H7 (cell line): ENCODE results near the gene B3GALT6. TPM values are rescaled to one million over a fixed set of nuclear protein-coding genes. Genes with fewer than 3 reads are reported as not detected.
A peak's percentile ranks its signal among the peaks of the same experiment; 100 is the strongest.

Source experiments
- DNase-seq: peaks from one replicate; pipeline ENCODE4 v3.0.0; 2012
- H3K27me3 ChIP-seq: 2 replicates; pipeline ENCODE4 v1.6.0; 2011; ENCODE audit warnings: mild to moderate bottlenecking, low read length; ENCODE audit not compliant: control insufficient read depth, insufficient read depth
- H3K36me3 ChIP-seq: replicated peaks from 2 replicates; pipeline ENCODE4 v1.5.1; 2011; ENCODE audit warnings: low read length; ENCODE audit not compliant: control insufficient read depth, insufficient read depth
- H3K4me3 ChIP-seq: 2 replicates; pipeline ENCODE4 v1.5.1; 2011; ENCODE audit warnings: low read depth, mild to moderate bottlenecking, control low read depth, low read length, moderate library complexity; ENCODE audit not compliant: insufficient read depth
- total RNA-seq: library from RNA; depleted of rRNA; stranded (reverse); fragments of >200 nt; shearing (Covaris generic); gene quantifications from 2 replicates; pipeline ENCODE4 v1.2.3, GENCODE V29; 2014

Gene B3GALT6
- total RNA-seq, 1 experiment from 2014 or later, result 47.2 TPM

DNA sequence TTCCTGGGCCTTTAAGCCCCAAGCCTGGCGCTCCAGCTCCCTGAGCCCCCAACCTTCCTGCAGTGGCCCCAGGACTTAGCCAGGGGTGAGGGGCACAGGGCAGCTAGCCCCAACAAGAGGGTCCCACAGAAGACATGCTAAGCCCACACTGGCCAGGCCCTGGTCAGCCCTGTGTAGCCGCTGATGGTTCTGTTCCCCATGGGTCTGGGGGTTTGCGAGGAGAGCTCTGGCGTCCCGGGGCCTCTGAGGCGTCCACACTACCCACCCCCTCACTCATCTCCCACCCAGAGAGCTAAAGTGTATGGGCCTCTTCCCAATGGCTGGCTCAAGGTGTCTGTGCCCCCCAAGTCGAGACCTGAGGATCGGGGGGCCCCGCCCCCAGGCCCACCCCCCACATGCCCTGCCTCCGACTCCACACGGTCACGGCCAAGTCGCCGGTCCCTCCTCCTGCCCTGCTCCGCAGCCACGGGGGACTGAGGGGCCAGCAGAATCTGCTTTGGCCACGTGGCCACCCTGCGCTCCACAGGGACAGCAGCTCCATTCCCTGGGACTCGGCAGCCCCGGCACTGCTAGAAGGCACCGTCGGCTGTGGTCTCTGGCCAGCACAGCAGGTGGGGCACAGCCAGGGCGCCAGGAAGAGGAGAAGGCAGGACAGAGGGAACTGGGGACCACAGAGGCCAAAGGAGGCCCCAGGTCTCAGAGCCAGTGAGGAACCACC lies 33.5 kb upstream of the B3GALT6 start:
- no peaks in the 10 kb centered on the region for H3K36me3 ChIP-seq
- H3K4me3 ChIP-seq, result no peak overlapping the region
- peaks cover 2% of the 10 kb centered on the region; the same call in 1 of the 2 replicates for H3K27me3 ChIP-seq
- DNase-seq, result peak; percentile 62

DNA sequence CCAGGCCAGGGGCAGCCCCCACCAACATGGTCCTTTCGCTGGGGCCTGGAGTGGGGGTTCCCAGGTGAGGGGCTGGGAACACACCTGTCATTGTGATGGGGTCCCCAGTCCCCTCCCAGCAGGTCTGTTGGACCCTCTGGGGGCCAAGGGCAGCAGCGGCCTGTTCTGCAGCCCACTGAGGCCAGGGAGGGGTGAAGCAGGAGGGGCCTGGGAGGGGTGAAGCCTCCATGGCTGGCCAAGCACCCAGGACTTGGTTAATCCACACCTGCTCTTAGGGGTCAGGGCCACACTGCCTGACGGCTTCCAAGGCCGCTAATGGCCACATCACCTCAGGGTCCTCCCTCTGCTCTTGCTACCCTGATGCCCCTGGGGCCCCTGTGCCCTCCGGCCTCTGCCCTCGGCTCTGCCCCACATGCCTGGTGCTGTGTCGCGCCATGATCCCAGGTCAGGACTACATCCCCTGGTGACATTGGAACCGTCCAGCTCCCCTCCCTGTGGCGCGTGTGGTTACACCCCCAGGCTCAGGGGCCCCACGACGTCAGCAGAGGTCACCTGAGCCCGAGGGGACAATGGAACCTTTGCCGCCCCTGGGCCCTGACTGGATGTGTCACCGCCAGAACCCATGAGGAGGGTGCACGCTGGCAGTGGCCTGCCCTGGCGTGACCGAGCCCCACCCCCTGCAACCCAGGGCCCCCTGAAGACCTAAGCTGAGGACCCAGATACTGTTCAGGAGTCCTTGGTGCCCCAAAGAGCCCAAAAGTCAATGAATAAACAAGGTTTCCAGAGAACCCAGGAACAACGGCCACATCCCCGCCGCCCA lies 32.7 kb upstream of the B3GALT6 start:
- H3K27me3 ChIP-seq, result peaks cover 2% of the 10 kb centered on the region; the same call in 1 of the 2 replicates
- H3K4me3 ChIP-seq, result no peak overlapping the region
- H3K36me3 ChIP-seq, result no peaks in the 10 kb centered on the region
- peak; percentile 71 for DNase-seq

DNA sequence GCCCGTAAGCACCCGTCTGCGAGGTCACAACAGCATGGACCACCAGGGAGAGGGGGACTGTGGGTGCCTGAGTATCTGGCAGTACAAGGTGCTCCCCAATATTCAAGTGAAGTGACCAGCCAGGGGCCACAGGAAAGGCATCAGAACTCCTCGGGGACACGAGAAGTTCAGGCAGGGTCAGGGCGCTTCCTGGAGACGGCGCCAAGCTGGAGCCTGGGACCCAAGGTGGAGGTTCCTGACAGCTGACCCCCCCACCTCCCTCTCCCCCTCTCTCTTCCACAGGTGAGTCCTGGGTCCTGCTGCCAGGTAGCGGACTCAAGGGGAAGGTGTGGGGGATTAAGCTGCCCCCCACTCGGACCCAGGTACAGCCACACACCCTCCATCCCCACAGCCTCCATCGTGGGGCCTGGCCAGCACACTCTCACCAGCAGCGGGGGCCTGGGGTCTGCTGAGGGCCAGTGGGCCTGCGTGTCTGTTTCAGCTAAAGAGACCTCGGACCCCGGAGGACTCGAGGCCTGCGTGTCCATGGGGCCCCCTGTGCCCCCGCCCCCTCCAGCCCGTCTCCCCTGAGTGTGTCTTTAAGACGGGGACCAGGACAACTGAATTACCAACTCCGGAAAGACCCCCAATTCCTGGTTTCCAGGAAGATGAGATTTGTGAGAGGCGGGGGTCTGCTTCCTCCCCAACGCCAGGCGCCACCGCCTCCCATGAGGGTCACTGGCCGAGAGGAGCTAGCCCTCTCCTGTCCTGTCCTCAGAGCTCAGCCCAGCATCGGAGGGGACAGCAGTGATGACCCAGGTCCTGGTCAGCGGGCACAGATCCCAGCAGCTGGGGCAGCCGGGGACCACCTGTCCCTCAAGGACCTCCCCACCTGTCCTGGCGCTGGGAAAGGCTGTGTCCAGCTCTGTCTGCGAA lies 31.8 kb upstream of the B3GALT6 start:
- DNase-seq, result peak; percentile 84
- H3K27me3 ChIP-seq, result peaks cover 2% of the 10 kb centered on the region
- no peaks in the 10 kb centered on the region for H3K36me3 ChIP-seq
- H3K4me3 ChIP-seq, result no peak overlapping the region; the same call in 1 of the 2 replicates

DNA sequence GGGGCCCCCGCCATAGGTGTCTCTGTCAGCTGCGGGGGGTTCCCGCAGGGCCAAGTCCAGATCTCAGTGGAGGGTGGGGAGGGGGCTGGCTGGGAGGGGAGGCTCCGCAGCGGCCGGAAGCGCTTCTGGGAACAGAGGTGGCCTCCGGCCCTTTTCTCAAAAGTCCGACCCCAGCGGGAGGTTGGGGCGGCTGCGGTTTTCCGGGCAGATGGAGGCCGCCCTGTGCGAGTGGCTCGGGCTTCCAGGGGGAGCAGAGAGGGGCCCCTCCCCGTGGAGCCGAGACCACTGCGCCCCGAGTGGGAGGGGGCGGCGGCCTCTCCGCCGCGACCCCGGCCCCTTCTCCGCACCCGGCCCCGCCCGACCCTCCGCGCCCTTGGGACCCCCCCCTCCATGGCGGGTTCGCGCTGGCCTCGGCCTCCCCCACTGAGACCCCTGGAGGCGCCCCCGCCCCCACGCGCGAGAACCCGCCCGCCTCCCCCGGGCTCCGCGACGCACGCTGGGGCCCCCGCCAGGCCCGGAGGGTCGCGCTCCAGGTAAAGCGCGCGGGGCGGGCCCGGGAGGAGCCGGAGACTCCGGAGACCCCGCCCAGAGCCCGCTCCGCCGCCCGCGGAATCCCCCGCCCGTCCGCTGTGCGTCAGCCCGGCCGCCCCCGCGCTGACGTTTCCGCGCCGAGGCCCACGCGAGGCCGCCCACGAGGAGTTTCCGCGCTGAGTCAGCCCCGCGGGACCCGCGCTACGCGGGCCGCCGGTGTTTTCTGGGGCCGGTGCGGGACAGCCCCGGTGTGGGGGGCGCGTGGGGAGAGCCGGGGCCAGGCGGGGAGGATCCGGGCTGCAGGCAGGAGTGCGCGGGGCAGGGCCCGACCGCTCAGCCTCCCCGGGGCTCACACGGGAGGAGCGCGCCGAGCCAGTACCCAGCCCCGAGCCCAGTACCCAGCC lies 30.9 kb upstream of the B3GALT6 start:
- peak overlapping the region; percentile 56 for H3K4me3 ChIP-seq
- H3K27me3 ChIP-seq, result peaks cover 2% of the 10 kb centered on the region
- DNase-seq, result peak; percentile 97
- no peaks in the 10 kb centered on the region for H3K36me3 ChIP-seq

DNA sequence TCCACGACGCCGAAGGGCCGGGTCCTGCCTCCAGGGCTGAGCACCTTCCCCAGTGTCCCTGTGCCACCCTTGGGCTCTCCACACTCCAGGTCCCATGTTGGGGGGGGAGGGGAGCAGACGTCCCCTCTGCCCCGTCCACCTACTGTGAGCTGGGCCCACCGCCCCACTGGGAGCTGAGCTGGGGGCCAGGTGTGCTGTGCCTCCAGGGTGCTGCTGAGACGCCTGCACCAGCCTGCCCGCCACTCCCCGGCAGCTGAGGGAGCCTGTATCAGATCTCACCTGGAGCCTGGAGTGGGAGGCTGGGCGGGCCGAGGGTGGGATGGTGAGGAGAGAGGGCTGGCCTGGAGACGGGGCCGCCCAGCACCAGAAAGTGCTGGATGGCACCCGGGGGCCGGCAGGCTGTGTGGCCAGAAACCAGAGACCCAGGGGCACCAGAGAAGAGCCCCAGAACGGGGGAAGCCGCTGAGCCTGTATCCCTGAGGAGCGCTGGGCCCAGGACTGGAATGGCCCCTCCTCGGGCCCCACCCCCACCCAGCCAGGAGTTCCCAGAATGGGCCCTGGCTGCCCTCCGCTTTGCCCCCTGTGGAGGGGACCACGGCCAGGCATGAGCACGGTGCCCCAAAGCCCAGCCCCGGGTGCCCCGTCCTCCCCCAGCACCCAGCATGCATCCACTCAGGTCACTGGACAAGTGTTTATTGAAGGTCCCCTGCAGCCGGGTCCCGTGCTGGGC lies 29.0 kb upstream of the B3GALT6 start:
- peak; percentile 82 for DNase-seq
- Histone ChIP-seq H3K27me3 (peaks cover 5% of the 10 kb centered on the region), H3K4me3 (no peak overlapping the region), H3K36me3 (no peaks in the 10 kb centered on the region)

DNA sequence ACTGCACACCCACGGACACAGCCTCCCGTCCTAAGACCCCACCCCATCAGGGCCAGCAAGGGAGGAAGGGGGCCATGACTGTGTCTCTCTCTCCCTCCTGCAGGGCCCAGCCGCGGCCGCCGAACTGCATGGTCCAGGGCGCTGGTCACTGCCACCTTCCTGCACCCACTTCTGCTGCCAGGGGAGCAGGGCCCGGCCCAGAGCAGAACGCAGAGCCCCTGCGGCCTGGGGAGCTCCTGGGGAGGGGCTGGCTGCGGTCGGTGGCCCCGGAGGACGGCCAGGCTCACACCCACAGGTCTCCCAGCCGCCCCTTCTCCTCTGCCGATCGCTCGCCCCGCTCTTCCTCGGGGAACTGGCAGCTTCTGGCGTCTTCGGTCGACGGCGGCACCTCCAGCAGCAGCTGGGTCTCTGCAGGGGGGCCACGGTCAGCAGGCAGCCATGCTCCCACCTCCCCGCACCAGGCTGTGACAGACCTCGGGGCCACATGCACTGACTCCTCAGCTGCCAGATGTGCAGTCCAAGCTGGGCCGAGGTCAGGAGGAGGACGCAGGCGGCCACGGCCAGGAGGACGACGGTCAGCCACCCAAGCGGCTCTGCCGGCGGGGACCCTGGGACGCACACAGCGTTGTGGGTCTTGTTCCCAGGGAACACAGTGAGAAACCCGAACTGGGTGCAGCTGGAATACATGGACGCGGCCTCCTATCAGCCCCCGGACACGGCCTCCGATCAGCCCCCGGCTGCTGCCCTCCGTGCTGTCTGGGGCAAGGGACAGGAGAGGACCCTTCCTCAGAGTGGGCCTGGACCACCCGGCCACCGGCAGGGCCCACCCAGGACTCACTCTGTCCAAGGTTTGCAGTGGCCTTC lies 28.2 kb upstream of the B3GALT6 start:
- Histone ChIP-seq H3K4me3 (no peak overlapping the region), H3K36me3 (no peaks in the 10 kb centered on the region), H3K27me3 (peaks cover 5% of the 10 kb centered on the region)
- peak; percentile 74 for DNase-seq

DNA sequence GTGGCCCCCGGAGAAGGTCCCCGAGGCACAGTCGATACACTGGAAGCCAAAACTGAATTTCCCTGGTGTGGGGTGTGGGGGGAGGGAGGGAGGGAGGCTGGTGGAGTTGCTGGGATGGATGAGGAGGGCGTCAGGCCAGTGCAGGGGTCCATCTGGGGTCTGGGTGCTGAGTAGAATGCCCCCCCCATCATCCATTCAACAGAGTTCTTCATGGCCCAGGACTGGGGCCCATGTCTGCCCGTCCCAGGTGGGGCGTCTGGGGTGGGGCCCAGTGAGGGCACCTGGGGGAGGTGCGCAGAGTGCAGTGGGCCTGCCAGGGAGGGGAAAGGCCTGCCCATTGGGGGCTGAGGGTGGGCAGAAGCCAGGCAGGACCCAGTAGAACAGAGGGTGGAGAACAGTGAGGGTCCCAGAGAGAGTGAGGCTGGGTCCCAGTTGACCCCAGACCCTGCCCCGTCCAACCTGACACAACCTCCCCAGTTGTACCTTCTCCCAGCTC lies 27.6 kb upstream of the B3GALT6 start:
- DNase-seq, result peak; percentile 57
- no peak overlapping the region for H3K4me3 ChIP-seq
- peaks cover 5% of the 10 kb centered on the region for H3K27me3 ChIP-seq
- no peaks in the 10 kb centered on the region for H3K36me3 ChIP-seq

DNA sequence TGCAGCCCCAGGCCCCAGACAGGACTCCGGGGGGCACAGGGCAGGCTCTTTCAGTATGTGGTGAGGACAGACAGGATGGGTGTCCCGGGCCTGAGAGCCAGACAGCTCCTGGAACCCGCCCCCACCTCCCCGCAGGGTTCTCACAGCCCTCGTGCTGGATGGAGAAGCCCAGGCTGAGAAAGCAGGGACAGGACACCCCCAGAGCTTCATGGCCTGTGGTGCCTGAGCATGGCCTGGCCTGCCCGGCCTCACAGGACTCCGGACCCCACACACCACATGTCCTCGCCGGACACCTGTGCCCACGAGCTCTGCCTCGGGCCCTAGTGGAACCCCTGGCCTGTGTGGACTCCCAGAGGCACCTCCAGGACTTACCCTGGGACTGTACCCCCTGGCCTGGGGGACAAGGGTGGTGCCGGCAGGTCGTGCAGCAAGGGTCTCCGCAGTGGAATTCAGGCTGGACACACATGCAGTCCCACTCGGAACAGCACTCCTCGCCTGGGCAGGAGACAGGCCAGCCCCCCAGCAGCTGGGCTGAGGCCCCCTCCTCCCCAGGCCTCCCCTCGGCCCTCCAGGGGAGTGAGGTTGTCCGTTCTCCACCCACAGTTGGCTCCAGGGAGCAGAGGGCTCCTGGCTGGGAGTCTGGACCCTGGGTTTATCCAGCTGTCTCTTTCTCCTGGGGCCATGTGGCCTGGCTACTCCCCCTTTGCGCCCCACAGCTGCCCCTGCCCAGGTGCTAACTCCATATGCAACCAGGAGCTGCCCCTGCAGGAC lies 26.9 kb upstream of the B3GALT6 start:
- peak; percentile 69 for DNase-seq
- H3K27me3 ChIP-seq, result peaks cover 5% of the 10 kb centered on the region
- H3K36me3 ChIP-seq, result no peaks in the 10 kb centered on the region
- no peak overlapping the region for H3K4me3 ChIP-seq

DNA sequence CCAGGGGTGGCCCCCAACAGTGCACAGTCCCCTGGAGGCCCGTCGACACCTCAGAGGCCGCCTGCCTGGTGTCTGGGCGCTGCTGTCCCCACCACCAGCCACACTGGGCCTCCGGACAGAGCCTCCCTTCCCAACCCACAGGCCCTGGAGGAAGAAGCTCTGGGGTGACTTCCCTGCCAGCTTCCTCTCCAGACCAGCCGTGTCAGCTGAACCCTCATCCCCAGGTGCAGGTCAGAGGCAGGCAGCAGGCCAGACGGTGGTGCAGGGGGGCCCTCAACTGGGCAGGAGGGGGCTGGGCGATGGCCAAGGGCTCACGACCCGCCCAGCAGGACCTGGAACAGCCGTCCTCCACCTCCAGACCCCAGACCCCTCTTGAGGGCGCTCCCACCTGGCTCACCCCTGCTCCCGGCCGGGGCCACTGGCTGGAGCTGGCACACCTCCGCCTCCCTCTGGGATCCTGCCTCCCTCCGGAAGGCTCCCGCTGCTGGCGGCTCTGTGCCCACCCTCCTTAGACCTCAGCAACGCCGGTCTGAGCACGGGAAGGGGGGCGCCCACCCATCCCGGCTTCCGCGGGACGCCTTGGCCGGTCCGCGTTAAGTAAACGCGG lies 26.2 kb upstream of the B3GALT6 start:
- Histone ChIP-seq H3K4me3 (no peak overlapping the region; the same call in 1 of the 2 replicates), H3K36me3 (no peaks in the 10 kb centered on the region), H3K27me3 (peaks cover 5% of the 10 kb centered on the region)
- DNase-seq, result peak; percentile 86

DNA sequence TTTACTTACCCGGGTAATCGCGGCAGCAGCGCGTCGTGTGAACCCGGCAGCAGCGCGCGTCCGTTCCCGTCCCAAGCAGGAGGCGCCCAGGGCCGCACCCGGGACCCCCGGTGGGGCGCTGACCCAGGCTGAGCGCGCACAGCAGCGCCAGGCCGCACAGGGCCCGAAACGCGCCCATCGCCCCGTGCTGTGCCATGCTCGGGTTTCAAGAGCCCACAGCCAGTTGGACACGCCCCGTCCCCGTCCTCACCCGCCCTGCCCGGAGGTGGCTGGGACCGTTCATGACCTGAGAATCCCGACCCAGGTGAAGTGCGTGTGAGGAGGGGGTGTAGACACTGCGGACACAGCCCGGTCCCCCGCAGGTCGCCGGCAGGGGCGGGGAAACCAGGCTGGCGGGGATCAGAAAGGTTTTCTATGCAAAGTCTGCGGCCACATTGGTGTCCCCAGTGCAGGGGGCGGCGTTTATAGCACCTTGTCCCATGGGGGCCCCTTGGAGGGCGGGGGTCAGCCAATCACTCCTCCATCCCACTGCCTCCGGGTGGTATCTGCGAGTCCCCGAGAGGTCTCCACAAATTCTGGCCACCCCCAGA lies 25.6 kb upstream of the B3GALT6 start, which contains the start of gene TNFRSF18:
Gene TNFRSF18, minus strand, starts transcription at position 217 of the 590 bp plus-strand sequence. Its CDS starts 21 bp downstream, at position 196.
- Histone ChIP-seq H3K36me3 (no peaks in the 10 kb centered on the region), H3K27me3 (peaks cover 5% of the 10 kb centered on the region), H3K4me3 (peak within 1 kb of the TSS; percentile 3; the same call in 1 of the 2 replicates)
- DNase-seq, result peak; percentile 92

DNA sequence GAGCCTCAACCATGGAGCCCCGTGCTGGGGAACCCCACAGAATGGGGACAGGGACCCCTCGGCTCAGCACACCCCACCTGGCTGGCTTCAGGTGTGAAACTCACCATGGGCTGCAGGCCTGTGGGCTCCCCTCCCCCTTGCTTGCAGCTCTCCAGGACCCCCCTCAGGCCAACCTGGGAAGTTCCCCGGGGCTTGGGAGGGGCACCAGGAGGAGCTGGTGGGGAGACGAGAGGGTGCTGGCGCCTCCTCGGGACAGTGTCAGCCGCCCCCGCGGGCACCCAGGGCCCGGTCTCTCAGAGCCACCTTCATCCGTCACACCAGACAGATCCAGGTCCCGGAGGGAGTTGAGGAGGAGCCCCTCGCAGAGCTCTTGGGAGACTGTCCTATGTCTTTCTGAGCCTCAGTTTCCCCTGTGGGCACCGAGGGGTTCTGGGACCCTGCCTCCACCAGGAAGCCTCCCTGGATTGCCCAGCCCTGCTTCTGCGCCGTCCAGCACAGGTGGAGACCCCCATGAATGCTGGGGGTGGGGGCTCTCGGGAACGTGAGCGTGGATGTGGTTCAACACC lies 25.0 kb upstream of the B3GALT6 start:
- DNase-seq, result peak; percentile 83
- Histone ChIP-seq H3K27me3 (peaks cover 3% of the 10 kb centered on the region; the same call in 1 of the 2 replicates), H3K4me3 (no peak overlapping the region), H3K36me3 (no peaks in the 10 kb centered on the region)
